NK-92 (cell line): ENCODE results near the gene IL27RA.

ENCODE experiments used
- DNase-seq: peaks from one replicate; lab custom pipeline; 2025; ENCODE audit not compliant: unreplicated experiment; lab: John Stamatoyannopoulos, UW

Gene IL27RA

GRCh38 chr19:14056741-14057356, 25.3 kb downstream of the IL27RA start:
- DNase-seq = no peak

GRCh38 chr19:14058182-14059092, 26.9 kb downstream of the IL27RA start:
- DNase-seq = no peak

- no peak for DNase-seq
Observed at GRCh38 chr19:14059093-14059480, 27.5 kb downstream of the IL27RA start.

- DNase-seq = no peak
Observed at GRCh38 chr19:14059652-14060155, 28.1 kb downstream of the IL27RA start.

GRCh38 chr19:14061081-14061749, 29.7 kb downstream of the IL27RA start:
- DNase-seq = no peak

- DNase-seq = no peak
Observed at GRCh38 chr19:14061751-14062557, 30.4 kb downstream of the IL27RA start, which contains the start of gene PALM3. TSS of gene PALM3 (minus strand) at chr19:14062076. CDS start at chr19:14061980, 96 bp downstream.

- DNase-seq = no peak
Observed at GRCh38 chr19:14062558-14062855, 30.9 kb downstream of the IL27RA start.

GRCh38 chr19:14063105-14063504, 31.5 kb downstream of the IL27RA start:
- no peak for DNase-seq

- DNase-seq = no peak
Observed at GRCh38 chr19:14066134-14066533, 34.6 kb downstream of the IL27RA start.

- DNase-seq = no peak
Observed at GRCh38 chr19:14070268-14071050, 38.9 kb downstream of the IL27RA start.

GRCh38 chr19:14072535-14073260, 41.1 kb downstream of the IL27RA start, which contains the start of gene MISP3:
TSS of gene MISP3 (plus strand) at chr19:14072786. CDS start at chr19:14073310, 524 bp downstream.
- no peak for DNase-seq

- no peak for DNase-seq
Observed at GRCh38 chr19:14073261-14073924, 41.8 kb downstream of the IL27RA start.

- DNase-seq = no peak
Observed at GRCh38 chr19:14073925-14074838, 42.6 kb downstream of the IL27RA start.

- DNase-seq = no peak
Observed at GRCh38 chr19:14078411-14078810, 46.8 kb downstream of the IL27RA start.

- peak; percentile 95 for DNase-seq
Observed at GRCh38 chr19:14080887-14081796, 49.6 kb downstream of the IL27RA start.

GRCh38 chr19:14081797-14082674, 50.5 kb downstream of the IL27RA start:
- DNase-seq = no peak
